Uterus (tissue), 2 donors: ENCODE measurements around the gene FNBP1.

Experiments
- CTCF ChIP-seq, 4 experiments: fragments of 200-600 bp in 2 of 4; fragments of 450-650 bp in 2 of 4; sonication (generic) in 2 of 4; IDR thresholded peaks; one replicate each; pipeline ENCODE4 v1.5.1; 2016 to 2019; ENCODE audit warnings: antibody characterized with exemption in 4 of 4, mild to moderate bottlenecking in 2 of 4, moderate library complexity in 1 of 4
- POLR2A ChIP-seq, 2 donors: fragments of 450-650 bp; IDR thresholded peaks; one replicate each; pipeline ENCODE4 v1.6.1; 2016; ENCODE audit warnings: antibody characterized with exemption in 2 of 2, mild to moderate bottlenecking in 1 of 2, moderate library complexity in 1 of 2

- TF ChIP-seq CTCF (IDR thresholded peaks at IDR 0.05) (no peak), POLR2A (IDR thresholded peaks at IDR 0.05) (no peak)
Measured at GRCh38 chr9:130060296-130060695, 17.3 kb upstream of the FNBP1 start.
